GM13976 (cell line): ENCODE measurements around the gene C16orf78.
"Not testable (repeated sequence)": the region's sequence is repeated elsewhere in the genome, so short reads cannot be mapped to it uniquely, and the experiment has no call there.

Experiments
- DNase-seq: peaks from one replicate; pipeline ENCODE4 v3.0.0; 2012; ENCODE audit warnings: low spot score
- CTCF ChIP-seq: IDR thresholded peaks from 2 replicates; pipeline ENCODE4 v1.5.1; 2012; ENCODE audit warnings: borderline replicate concordance, mild to moderate bottlenecking; ENCODE audit not compliant: insufficient read depth; ENCODE audit errors: extremely low read depth, missing control alignments, control extremely low read depth
- in situ Hi-C: fragments of 300-500 bp; cut with MboI; formaldehyde crosslinking; loops from one replicate; pipeline ENCODE4 v1.12.0; 2022; ENCODE audit warnings: low sequenced_read_pairs, mixed read lengths, inconsistent platforms; ENCODE audit not compliant: unreplicated experiment

Gene C16orf78

GRCh38 chr16:49353680-49354079 is 19.9 kb upstream of the C16orf78 start:
- in situ Hi-C loops, result no loop called here
- no peak for TF ChIP-seq CTCF
- DNase-seq, result no peak

GRCh38 chr16:49354101-49354500 is 19.5 kb upstream of the C16orf78 start:
- no peak for TF ChIP-seq CTCF
- DNase-seq, result no peak
- in situ Hi-C loops, result no loop called here

GRCh38 chr16:49354991-49355390 is 18.6 kb upstream of the C16orf78 start:
- in situ Hi-C loops, result no loop called here
- DNase-seq, result no peak
- no peak for TF ChIP-seq CTCF

- in situ Hi-C loops, result no loop called here
Measured at GRCh38 chr16:49355933-49356665, 17.5 kb upstream of the C16orf78 start.

GRCh38 chr16:49356728-49357488 is 16.7 kb upstream of the C16orf78 start:
- in situ Hi-C loops, result no loop called here
- DNase-seq, result no peak
- TF ChIP-seq CTCF, result no peak

More at GRCh38 chr16:49355933-49356665, 17.5 kb upstream of the C16orf78 start:
- no peak for TF ChIP-seq CTCF
- DNase-seq, result no peak

GRCh38 chr16:49359591-49359990 is 14.0 kb upstream of the C16orf78 start:
- in situ Hi-C loops, result no loop called here
- DNase-seq, result no peak
- no peak for TF ChIP-seq CTCF

GRCh38 chr16:49361731-49362130 is 11.9 kb upstream of the C16orf78 start:
- DNase-seq, in situ Hi-C loops: not testable (repeated sequence)
